HepG2 (cell line): ENCODE results near the gene FCRLA. TPM values are rescaled to one million over a fixed set of nuclear protein-coding genes. Genes with fewer than 3 reads are reported as not detected.

ENCODE experiments used
- ASH2L ChIP-seq: fragments of 300-600, 200-600 bp; sonication (generic); IDR thresholded peaks from 2 replicates; pipeline ENCODE4 v1.7.0; 2017; ENCODE audit warnings: low read depth, mild to moderate bottlenecking, moderate library complexity, mixed read lengths, low read length; ENCODE audit not compliant: insufficient read length
- FOXA3 ChIP-seq: IDR thresholded peaks from 2 replicates; pipeline ENCODE4 v1.6.1; 2016; ENCODE audit warnings: missing genetic modification reagents, missing compliant biosample characterization
- HMG20A ChIP-seq: IDR thresholded peaks from 2 replicates; pipeline ENCODE4 v1.6.1; 2016; ENCODE audit warnings: borderline replicate concordance
- HNF1A ChIP-seq, 2 experiments: sonication (generic) in 1 of 2; formaldehyde crosslinking in 1 of 2; IDR thresholded peaks; 2 replicates each; pipeline versions ENCODE4 v1.4.0 to v1.6.1; 2016 to 2020; ENCODE audit warnings: borderline replicate concordance in 1 of 2, low read depth in 1 of 2, mild to moderate bottlenecking in 1 of 2, missing genetic modification reagents in 1 of 2
- JARID2 ChIP-seq: sonication (generic); formaldehyde crosslinking; IDR thresholded peaks from 2 replicates; pipeline ENCODE4 v1.8.1; 2023; ENCODE audit warnings: missing genetic modification reagents, inconsistent platforms; ENCODE audit not compliant: insufficient replicate concordance
- KLF15 ChIP-seq: sonication (generic); formaldehyde crosslinking; IDR thresholded peaks from 2 replicates; pipeline ENCODE4 v1.8.1; 2023; ENCODE audit warnings: borderline replicate concordance, mild to moderate bottlenecking, inconsistent platforms, missing genetic modification reagents, mixed read lengths
- MLLT10 ChIP-seq: sonication (generic); formaldehyde crosslinking; IDR thresholded peaks from 2 replicates; pipeline ENCODE4 v1.4.0; 2020; ENCODE audit warnings: missing genetic modification reagents
- PPARG ChIP-seq: conservative IDR thresholded peaks from 2 replicates; pipeline ENCODE4 v1.6.1; 2016; ENCODE audit warnings: missing biosample characterization, missing genetic modification reagents
- SNAI1 ChIP-seq: sonication (generic); formaldehyde crosslinking; IDR thresholded peaks from 2 replicates; pipeline ENCODE4 v1.5.0; 2020; ENCODE audit warnings: mild to moderate bottlenecking, missing genetic modification reagents, borderline replicate concordance
- SRY ChIP-seq: sonication (generic); formaldehyde crosslinking; IDR thresholded peaks from 2 replicates; pipeline ENCODE4 v1.8.0; 2022; ENCODE audit warnings: mild to moderate bottlenecking, missing genetic modification reagents
- SSRP1 ChIP-seq: IDR thresholded peaks from 2 replicates; pipeline ENCODE4 v1.6.1; 2016; ENCODE audit warnings: control low read depth
- ZFP36L2 ChIP-seq: sonication (generic); formaldehyde crosslinking; IDR thresholded peaks from 2 replicates; pipeline ENCODE4 v1.4.0; 2020; ENCODE audit warnings: missing genetic modification reagents
- ZNF460 ChIP-seq: sonication (generic); formaldehyde crosslinking; IDR thresholded peaks from 2 replicates; pipeline ENCODE4 v1.5.1; 2020; ENCODE audit warnings: missing genetic modification reagents, mild to moderate bottlenecking, borderline replicate concordance
- ZNF512 ChIP-seq: sonication (generic); formaldehyde crosslinking; IDR thresholded peaks from 2 replicates; pipeline ENCODE4 v1.4.0; 2020; ENCODE audit warnings: mild to moderate bottlenecking, missing genetic modification reagents
- ZNF713 ChIP-seq: sonication (generic); formaldehyde crosslinking; IDR thresholded peaks from 2 replicates; pipeline ENCODE4 v1.4.0; 2020; ENCODE audit warnings: mild to moderate bottlenecking, missing genetic modification reagents
- ZNF747 ChIP-seq: sonication (generic); formaldehyde crosslinking; IDR thresholded peaks from 2 replicates; pipeline ENCODE4 v1.8.1; 2023; ENCODE audit warnings: missing genetic modification reagents, mild to moderate bottlenecking, borderline replicate concordance
- polyA plus RNA-seq, 8 experiments: library from polyadenylated mRNA; depleted of rRNA in 3 of 8; stranded (reverse) in 7 of 8; unstranded in 1 of 8; fragments of >200 nt; fragmentation: Illumina TruSeq in 4 of 8; extraction: Trizol in 4 of 8; gene quantifications; 2 replicates each; pipeline versions ENCODE4 v1.2.1 to v1.2.3, GENCODE V29; 2011 to 2016; ENCODE audit warnings: low read depth in 4 of 8, missing spikeins in 1 of 8, mixed read lengths in 1 of 8; ENCODE audit not compliant: insufficient read depth in 1 of 8
- total RNA-seq, 5 experiments: library from RNA; depleted of rRNA; stranded (reverse); fragments of >200 nt; fragmentation: Illumina TruSeq; extraction: Trizol; gene quantifications; 2 replicates each; pipeline ENCODE4 v1.2.3, GENCODE V29; 2016; ENCODE audit warnings: low read depth in 1 of 5
- TF ChIP-seq, protein P1 (sequence below): sonication (generic); formaldehyde crosslinking; conservative IDR thresholded peaks from 2 replicates; pipeline ENCODE4 v1.8.0; 2022; ENCODE audit warnings: low read depth, missing genetic modification reagents
- TF ChIP-seq, protein P2 (sequence below): sonication (generic); formaldehyde crosslinking; conservative IDR thresholded peaks from 2 replicates; pipeline ENCODE4 v1.8.0; 2022; ENCODE audit warnings: missing genetic modification reagents

The FCRLA gene
- total and polyA plus RNA-seq, 2 of the 13 experiments (the other 11 are each of a cell fraction or from before 2014, with no cell fraction given), result not detected

GRCh38 chr1:161749509-161750407, 42.7 kb downstream of the FCRLA start, which contains the start of gene DUSP12 (continued):
- TF ChIP-seq, protein P1, sequence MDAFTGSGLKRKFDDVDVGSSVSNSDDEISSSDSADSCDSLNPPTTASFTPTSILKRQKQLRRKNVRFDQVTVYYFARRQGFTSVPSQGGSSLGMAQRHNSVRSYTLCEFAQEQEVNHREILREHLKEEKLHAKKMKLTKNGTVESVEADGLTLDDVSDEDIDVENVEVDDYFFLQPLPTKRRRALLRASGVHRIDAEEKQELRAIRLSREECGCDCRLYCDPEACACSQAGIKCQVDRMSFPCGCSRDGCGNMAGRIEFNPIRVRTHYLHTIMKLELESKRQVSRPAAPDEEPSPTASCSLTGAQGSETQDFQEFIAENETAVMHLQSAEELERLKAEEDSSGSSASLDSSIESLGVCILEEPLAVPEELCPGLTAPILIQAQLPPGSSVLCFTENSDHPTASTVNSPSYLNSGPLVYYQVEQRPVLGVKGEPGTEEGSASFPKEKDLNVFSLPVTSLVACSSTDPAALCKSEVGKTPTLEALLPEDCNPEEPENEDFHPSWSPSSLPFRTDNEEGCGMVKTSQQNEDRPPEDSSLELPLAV, result no peak; the same call in 1 of the 2 replicates
- TF ChIP-seq ZFP36L2 (CRISPR knock-in tag) (no peak), PPARG (peak; percentile 38; the same call in 1 of the 2 replicates), JARID2 (CRISPR knock-in tag) (peak; percentile 27), FOXA3 (peak; percentile 3; the same call in 1 of the 2 replicates), KLF15 (CRISPR knock-in tag) (peak; percentile 52; the same call in 1 of the 2 replicates), SRY (CRISPR knock-in tag) (peak; percentile 92; the same call in 1 of the 2 replicates), ZNF512 (CRISPR knock-in tag) (no peak), ZNF747 (CRISPR knock-in tag) (peak; percentile 46; the same call in 1 of the 2 replicates), SNAI1 (CRISPR knock-in tag) (0 out of 2 replicates have a peak, but pooled peaks have one; percentile 63), ASH2L (peak; percentile 95), SSRP1 (CRISPR knock-in tag) (no peak), ZNF713 (no peak), MLLT10 (CRISPR knock-in tag) (no peak), HMG20A (CRISPR knock-in tag) (no peak), HNF1A (IDR thresholded peaks at IDR 0.05; ENCODE audit: low read depth) (no peak), HNF1A (CRISPR knock-in tag; IDR thresholded peaks at IDR 0.05; ENCODE audit: borderline replicate concordance) (peak; percentile 67), ZNF460 (CRISPR knock-in tag) (peak; percentile 17; the same call in 1 of the 2 replicates)
- TF ChIP-seq, protein P2, sequence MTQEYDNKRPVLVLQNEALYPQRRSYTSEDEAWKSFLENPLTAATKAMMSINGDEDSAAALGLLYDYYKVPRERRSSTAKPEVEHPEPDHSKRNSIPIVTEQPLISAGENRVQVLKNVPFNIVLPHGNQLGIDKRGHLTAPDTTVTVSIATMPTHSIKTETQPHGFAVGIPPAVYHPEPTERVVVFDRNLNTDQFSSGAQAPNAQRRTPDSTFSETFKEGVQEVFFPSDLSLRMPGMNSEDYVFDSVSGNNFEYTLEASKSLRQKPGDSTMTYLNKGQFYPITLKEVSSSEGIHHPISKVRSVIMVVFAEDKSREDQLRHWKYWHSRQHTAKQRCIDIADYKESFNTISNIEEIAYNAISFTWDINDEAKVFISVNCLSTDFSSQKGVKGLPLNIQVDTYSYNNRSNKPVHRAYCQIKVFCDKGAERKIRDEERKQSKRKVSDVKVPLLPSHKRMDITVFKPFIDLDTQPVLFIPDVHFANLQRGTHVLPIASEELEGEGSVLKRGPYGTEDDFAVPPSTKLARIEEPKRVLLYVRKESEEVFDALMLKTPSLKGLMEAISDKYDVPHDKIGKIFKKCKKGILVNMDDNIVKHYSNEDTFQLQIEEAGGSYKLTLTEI (CRISPR knock-in tag), result no peak
